Tibial nerve (tissue), 4 donors: ENCODE data around the gene ING3. TPM values are rescaled to one million over a fixed set of nuclear protein-coding genes. Genes with fewer than 3 reads are reported as not detected.

Source experiments
- DNase-seq, 2 donors: peaks; one replicate each; pipeline ENCODE4 v3.0.0-alpha.2; 2019; ENCODE audit warnings: low spot score in 2 of 2
- H3K27ac ChIP-seq, 4 donors: fragments of 200-600 bp; sonication (generic) in 3 of 4; one replicate each; pipeline ENCODE4 v1.5.1; 2017 to 2019; ENCODE audit warnings: mild to moderate bottlenecking in 1 of 4
- H3K27me3 ChIP-seq, 2 donors: fragments of 200-600 bp; sonication (generic) in 1 of 2; one replicate each; pipeline versions ENCODE4 v1.5.1 to v1.6.0; 2017 to 2019
- H3K36me3 ChIP-seq, 3 donors: fragments of 200-600 bp; sonication (generic); one replicate each; pipeline ENCODE4 v1.5.1; 2018 to 2019
- H3K4me1 ChIP-seq, 4 donors: fragments of 200-600 bp; sonication (generic) in 3 of 4; one replicate each; pipeline ENCODE4 v1.5.1; 2017 to 2019
- H3K4me3 ChIP-seq, 4 donors: fragments of 200-600 bp; sonication (generic) in 3 of 4; one replicate each; pipeline ENCODE4 v1.5.1; 2017 to 2019; ENCODE audit warnings: mild to moderate bottlenecking in 1 of 4, moderate library complexity in 1 of 4
- H3K9me3 ChIP-seq, 4 donors: fragments of 200-600 bp; sonication (generic) in 3 of 4; one replicate each; pipeline ENCODE4 v1.5.1; 2017 to 2019
- CTCF ChIP-seq, 5 experiments: fragments of 200-600 bp in 3 of 5; fragments of 450-650 bp in 2 of 5; sonication (generic) in 3 of 5; IDR thresholded peaks; one replicate each; pipeline ENCODE4 v1.5.1; 2016 to 2019; ENCODE audit warnings: antibody characterized with exemption in 5 of 5, mild to moderate bottlenecking in 3 of 5, moderate library complexity in 2 of 5
- EP300 ChIP-seq, 2 donors: sonication (generic); formaldehyde crosslinking; IDR thresholded peaks; one replicate each; pipeline ENCODE4 v1.6.1; 2017; ENCODE audit warnings: antibody characterized with exemption in 2 of 2, mild to moderate bottlenecking in 1 of 2
- POLR2A ChIP-seq, 2 donors: fragments of 450-650 bp; IDR thresholded peaks; one replicate each; pipeline ENCODE4 v1.6.1; 2017; ENCODE audit warnings: antibody characterized with exemption in 2 of 2, mild to moderate bottlenecking in 2 of 2, moderate library complexity in 2 of 2
- WGBS, 2 donors: methylation state at CpG; one replicate each; pipeline ENCODE4 v1.1.5; 2018; 5-methylcytosine and 5-hydroxymethylcytosine counted together
- total RNA-seq, 4 donors: library from RNA; depleted of rRNA; stranded (reverse); fragments of >200 nt; gene quantifications; one replicate each; pipeline ENCODE4 v1.1.0, GENCODE V29; 2016

Gene ING3
- total RNA-seq, 4 donors from 2014 or later = 9.4 to 21.3 (median 11.4) TPM

- H3K36me3 ChIP-seq = no peaks in the 10 kb centered on the region
- peak in 1 of 2 donors; percentile 37 for DNase-seq
- peaks cover 0 to 45% (median 9%) of the 10 kb centered on the region in 4 donors for H3K4me1 ChIP-seq
- H3K27ac ChIP-seq = peak overlapping the region; percentile 75 to 92 (median 79)
- H3K9me3 ChIP-seq = no peaks in the 10 kb centered on the region
- 14 to 18% methylated on average over 15 of the region's 15 CpGs for WGBS, 2 donors
- peak overlapping the region; percentile 37 to 59 (median 52) for H3K4me3 ChIP-seq
- TF ChIP-seq EP300 (IDR thresholded peaks at IDR 0.05) (peak in 1 of 2 donors; percentile 79), CTCF (IDR thresholded peaks at IDR 0.05) (no peak), POLR2A (IDR thresholded peaks at IDR 0.05) (peak in 1 of 2 donors; percentile 52)
- no peaks in the 10 kb centered on the region for H3K27me3 ChIP-seq
Observed at GRCh38 chr7:120989257-120990220, 39.0 kb downstream of the ING3 start.

- H3K36me3 ChIP-seq = no peaks in the 10 kb centered on the region
- WGBS, 2 donors = 50 to 63% methylated on average over 6 of the region's 6 CpGs
- TF ChIP-seq POLR2A (IDR thresholded peaks at IDR 0.05) (no peak), EP300 (IDR thresholded peaks at IDR 0.05) (peak in 1 of 2 donors; percentile 25)
- peak overlapping the region; percentile 75 to 92 (median 79) for H3K27ac ChIP-seq
- DNase-seq = no peak
- peaks cover 0 to 49% (median 9%) of the 10 kb centered on the region in 4 donors for H3K4me1 ChIP-seq
- no peaks in the 10 kb centered on the region for H3K9me3 ChIP-seq
- no peaks in the 10 kb centered on the region for H3K27me3 ChIP-seq
- peak overlapping the region in 3 of 4 donors; percentile 19 to 59 (median 22) for H3K4me3 ChIP-seq
Observed at GRCh38 chr7:120990468-120991118, 40.0 kb downstream of the ING3 start.

GRCh38 chr7:120991161-120991560 lies 40.6 kb downstream of the ING3 start:
- Histone ChIP-seq H3K4me3 (peak overlapping the region; percentile 3 to 59 (median 20)), H3K4me1 (peaks cover 0 to 53% (median 11%) of the 10 kb centered on the region in 4 donors), H3K36me3 (no peaks in the 10 kb centered on the region), H3K9me3 (no peaks in the 10 kb centered on the region), H3K27ac (peak overlapping the region in 2 of 4 donors; percentile 79 to 92), H3K27me3 (no peaks in the 10 kb centered on the region)
- DNase-seq = no peak
- 40 to 43% methylated on average over 1 of the region's 1 CpG for WGBS, 2 donors
- TF ChIP-seq CTCF (IDR thresholded peaks at IDR 0.05) (no peak), POLR2A (IDR thresholded peaks at IDR 0.05) (no peak), EP300 (IDR thresholded peaks at IDR 0.05) (no peak)

- H3K9me3 ChIP-seq = no peaks in the 10 kb centered on the region
- WGBS, 2 donors = 13 to 20% methylated on average over 2 of the region's 2 CpGs
- peak overlapping the region; percentile 3 to 59 (median 15) for H3K4me3 ChIP-seq
- peak overlapping the region in 2 of 4 donors; percentile 79 to 92 for H3K27ac ChIP-seq
- H3K36me3 ChIP-seq = no peaks in the 10 kb centered on the region
- TF ChIP-seq CTCF (IDR thresholded peaks at IDR 0.05) = no peak
- TF ChIP-seq EP300 (IDR thresholded peaks at IDR 0.05) = no peak
- TF ChIP-seq POLR2A (IDR thresholded peaks at IDR 0.05) = no peak
- peaks cover 0 to 57% (median 13%) of the 10 kb centered on the region in 4 donors for H3K4me1 ChIP-seq
- DNase-seq = no peak
- no peaks in the 10 kb centered on the region for H3K27me3 ChIP-seq
Observed at GRCh38 chr7:120991581-120991980, 41.0 kb downstream of the ING3 start.

- Histone ChIP-seq H3K27me3 (no peaks in the 10 kb centered on the region), H3K27ac (peak overlapping the region in 3 of 4 donors; percentile 29 to 92 (median 79)), H3K4me3 (peak overlapping the region in 1 of 4 donors; percentile 59), H3K36me3 (no peaks in the 10 kb centered on the region), H3K9me3 (no peaks in the 10 kb centered on the region), H3K4me1 (peaks cover 0 to 58% (median 14%) of the 10 kb centered on the region in 4 donors)
- DNase-seq = no peak
- TF ChIP-seq EP300 (IDR thresholded peaks at IDR 0.05) (no peak), POLR2A (IDR thresholded peaks at IDR 0.05) (no peak), CTCF (IDR thresholded peaks at IDR 0.05) (no peak)
Observed at GRCh38 chr7:120992272-120992964, 41.8 kb downstream of the ING3 start.
